Naive B cell (primary cell): ENCODE data around the gene UBFD1. TPM values are rescaled to one million over a fixed set of nuclear protein-coding genes. Genes with fewer than 3 reads are reported as not detected.
"Not testable (repeated sequence)": the region's sequence is repeated elsewhere in the genome, so short reads cannot be mapped to it uniquely, and the experiment has no call there.

ENCODE experiments used
- ATAC-seq, 2 donors: fragments of 150-1000 bp; cut with Tn5 transposase; 2 replicates each; pipeline ENCODE4 v1.10.0; 2021; ENCODE audit warnings: low read depth in 2 of 2, mild to moderate bottlenecking in 2 of 2, moderate library complexity in 2 of 2
- DNase-seq: peaks from one replicate; pipeline ENCODE4 v3.0.0; 2022
- H3K27ac Mint-ChIP-seq, 6 donors: one replicate each; pipeline ENCODE4 v1.8.0; 2020 to 2022; ENCODE audit warnings: mild to moderate bottlenecking in 6 of 6, mixed read lengths in 6 of 6, moderate library complexity in 5 of 6, inconsistent platforms in 2 of 6
- H3K27me3 Mint-ChIP-seq, 3 donors: one replicate each; pipeline ENCODE4 v1.8.0; 2021 to 2022; ENCODE audit warnings: mixed read lengths in 3 of 3, mild to moderate bottlenecking in 1 of 3
- H3K36me3 Mint-ChIP-seq, 2 donors: one replicate each; pipeline ENCODE4 v1.8.0; 2020 to 2022; ENCODE audit warnings: mixed read lengths in 2 of 2, inconsistent platforms in 1 of 2, mild to moderate bottlenecking in 1 of 2
- H3K4me1 Mint-ChIP-seq, 3 donors: one replicate each; pipeline ENCODE4 v1.8.0; 2020 to 2022; ENCODE audit warnings: mixed read lengths in 3 of 3, inconsistent platforms in 1 of 3, mild to moderate bottlenecking in 1 of 3, moderate library complexity in 1 of 3
- H3K4me3 Mint-ChIP-seq, 8 donors: one replicate each; pipeline ENCODE4 v1.8.0; 2020 to 2022; ENCODE audit warnings: mild to moderate bottlenecking in 8 of 8, mixed read lengths in 8 of 8, moderate library complexity in 8 of 8, inconsistent platforms in 2 of 8
- H3K9me3 Mint-ChIP-seq, 7 donors: one replicate each; pipeline ENCODE4 v1.8.0; 2020 to 2022; ENCODE audit warnings: mixed read lengths in 7 of 7, mild to moderate bottlenecking in 5 of 7, inconsistent platforms in 2 of 7, moderate library complexity in 1 of 7
- polyA plus RNA-seq, 6 donors: library from polyadenylated mRNA; unstranded; fragments of 300-500 nt; fragmentation: Illumina TruSeq; gene quantifications; one replicate each; pipeline ENCODE4 v1.2.3, GENCODE V29; 2021; ENCODE audit warnings: low read depth in 6 of 6

Gene UBFD1
- polyA plus RNA-seq, 6 donors from 2014 or later, result 8.8 to 20.1 (median 12.7) TPM

DNA sequence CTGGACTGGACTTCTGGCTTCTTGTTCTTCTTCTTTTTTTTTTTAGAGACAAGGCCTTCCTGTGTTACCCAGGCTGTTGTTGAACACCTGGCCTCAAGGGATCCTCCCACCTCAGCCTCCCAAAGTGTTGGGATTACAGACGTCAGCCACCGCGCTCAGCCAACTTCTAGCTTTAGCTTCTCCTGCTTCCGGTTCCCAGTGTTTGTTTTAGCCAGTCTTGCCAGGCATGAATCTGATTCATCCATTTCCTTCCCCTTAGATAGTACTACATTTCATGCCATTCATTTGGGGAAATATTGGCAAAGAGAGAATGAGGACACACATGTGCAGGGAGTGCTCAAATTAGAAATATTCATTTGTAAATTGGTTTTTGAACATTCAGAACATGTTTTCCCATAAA, 50.7 kb downstream of the UBFD1 start:
- Mint-ChIP-seq H3K4me3 (peak overlapping the region in 1 of 8 donors; percentile 13), H3K36me3 (peaks cover 0 to 9% of the 10 kb centered on the region in 2 donors), H3K27ac (no peak overlapping the region), H3K4me1 (no peaks in the 10 kb centered on the region), H3K9me3 (no peaks in the 10 kb centered on the region), H3K27me3 (no peaks in the 10 kb centered on the region)
- ATAC-seq, result no peak
- no peak for DNase-seq

DNA sequence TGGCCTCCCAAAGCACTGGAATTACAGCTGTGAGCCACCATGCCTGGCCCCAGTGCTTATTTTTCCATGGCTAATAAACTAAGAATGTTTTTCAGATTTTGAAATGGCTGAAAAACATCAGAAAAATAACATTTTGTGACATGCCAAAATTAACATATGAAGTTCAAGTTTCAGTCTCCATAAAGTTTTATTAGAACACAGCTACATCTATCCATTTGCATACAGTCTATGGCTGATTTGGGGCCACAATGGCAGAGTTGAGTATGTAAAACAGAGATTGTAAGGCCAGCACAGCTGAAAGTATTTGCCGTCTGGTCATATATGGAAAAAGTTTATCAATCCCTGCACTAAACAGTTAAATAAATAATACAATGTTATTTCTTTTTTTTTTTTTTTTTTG, 52.4 kb downstream of the UBFD1 start:
- H3K36me3 Mint-ChIP-seq, result peaks cover 0 to 4% of the 10 kb centered on the region in 2 donors
- no peak overlapping the region for H3K4me3 Mint-ChIP-seq
- ATAC-seq, result no peak
- H3K4me1 Mint-ChIP-seq, result no peaks in the 10 kb centered on the region
- H3K27ac Mint-ChIP-seq, result no peak overlapping the region
- no peaks in the 10 kb centered on the region for H3K9me3 Mint-ChIP-seq
- DNase-seq, result no peak
- no peaks in the 10 kb centered on the region for H3K27me3 Mint-ChIP-seq

DNA sequence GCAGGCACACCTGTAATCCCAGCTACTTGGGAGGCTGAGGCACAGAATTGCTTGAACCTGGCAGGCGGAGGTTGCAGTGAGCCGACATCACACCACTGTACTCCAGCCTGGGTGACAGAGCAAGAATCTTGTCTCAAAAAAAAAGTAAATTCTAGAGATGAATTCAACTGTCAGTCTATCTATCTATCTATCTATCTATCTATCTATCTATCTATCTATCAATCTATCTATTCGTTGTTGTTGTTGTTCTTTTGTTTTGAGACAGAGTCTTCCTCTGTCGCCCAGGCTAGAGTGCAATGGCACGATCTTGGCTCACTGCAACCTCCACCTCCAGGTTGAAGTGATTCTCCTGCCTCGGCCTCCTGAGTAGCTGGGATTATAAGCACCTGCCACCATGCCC, 53.4 kb downstream of the UBFD1 start:
- H3K27ac Mint-ChIP-seq, H3K27me3 Mint-ChIP-seq, H3K4me1 Mint-ChIP-seq, H3K9me3 Mint-ChIP-seq, ATAC-seq, DNase-seq, H3K4me3 Mint-ChIP-seq, H3K36me3 Mint-ChIP-seq: not testable (repeated sequence)

DNA sequence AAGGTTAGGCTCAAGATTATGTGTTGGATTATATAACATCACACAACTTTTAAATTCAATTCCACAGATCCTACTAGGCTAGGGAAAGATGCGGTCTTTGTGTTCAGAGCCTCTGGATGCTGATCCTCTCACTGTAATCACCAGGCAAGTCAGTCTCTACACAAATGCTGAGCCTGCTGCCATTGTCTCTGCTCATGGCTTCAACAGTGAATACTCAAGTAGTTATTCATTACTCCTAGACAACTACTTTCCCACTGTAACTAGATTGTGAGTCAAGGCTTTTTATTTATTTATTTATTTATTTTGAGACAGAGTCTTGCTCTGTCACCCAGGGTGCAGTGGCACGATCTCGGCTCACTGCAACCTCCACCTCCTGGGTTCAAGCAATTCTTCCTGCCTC, 54.4 kb downstream of the UBFD1 start:
- no peaks in the 10 kb centered on the region for H3K4me1 Mint-ChIP-seq
- H3K36me3 Mint-ChIP-seq, result peaks cover 0 to 6% of the 10 kb centered on the region in 2 donors
- ATAC-seq (no peak), DNase-seq (no peak)
- no peaks in the 10 kb centered on the region for H3K9me3 Mint-ChIP-seq
- no peak overlapping the region for H3K4me3 Mint-ChIP-seq
- peak overlapping the region in 1 of 6 donors; percentile 75 for H3K27ac Mint-ChIP-seq
- no peaks in the 10 kb centered on the region for H3K27me3 Mint-ChIP-seq

DNA sequence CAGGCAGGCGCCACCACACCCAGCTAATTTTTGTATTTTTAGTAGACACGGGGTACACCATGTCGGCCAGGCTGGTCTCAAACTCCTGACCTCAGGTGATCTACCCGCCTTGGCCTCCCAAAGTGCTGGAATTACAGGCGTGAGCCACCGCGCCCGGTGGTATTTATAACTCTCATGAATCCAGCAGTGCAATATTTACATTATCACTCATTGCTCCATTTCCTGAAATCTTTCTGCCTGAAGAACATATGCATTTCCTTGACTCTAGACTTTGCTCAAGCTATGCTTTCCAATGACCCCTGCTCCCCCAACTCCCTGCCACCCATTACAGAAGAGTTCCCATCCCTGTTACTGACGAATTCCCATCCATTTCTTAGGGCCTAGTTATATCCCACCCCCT, 58.3 kb downstream of the UBFD1 start:
- H3K9me3 Mint-ChIP-seq, result no peaks in the 10 kb centered on the region
- H3K4me3 Mint-ChIP-seq, result no peak overlapping the region
- no peak for ATAC-seq
- H3K36me3 Mint-ChIP-seq, result peaks cover 16 to 21% of the 10 kb centered on the region in 2 donors
- DNase-seq, result no peak
- H3K27ac Mint-ChIP-seq, result peak overlapping the region in 2 of 6 donors; percentile 33 to 52
- no peaks in the 10 kb centered on the region for H3K27me3 Mint-ChIP-seq
- no peaks in the 10 kb centered on the region for H3K4me1 Mint-ChIP-seq

Other genes with a start within 250 kb of the UBFD1 start
- gene COG7, start 104.5 kb upstream of the UBFD1 start, polyA plus RNA-seq, result 10 to 100 TPM in 1 of 6 donors, 1 to 10 TPM in 5; 5.8 to 19.3 (median 8.8) TPM
- 100 to 1,000 TPM; 154 to 303 (median 222) TPM for gene GGA2, start 47.2 kb upstream of the UBFD1 start, polyA plus RNA-seq
- 10 to 100 TPM in 2 of 6 donors, 1 to 10 TPM in 4; 3.8 to 15.0 (median 8.2) TPM for gene EARS2, start 377 bp upstream of the UBFD1 start, polyA plus RNA-seq
- 100 to 1,000 TPM; 159 to 221 (median 172) TPM for gene NDUFAB1, start 38.6 kb downstream of the UBFD1 start, polyA plus RNA-seq
- 1 to 10 TPM; 2.4 to 10.0 (median 6.2) TPM for gene PALB2, start 83.6 kb downstream of the UBFD1 start, polyA plus RNA-seq
- gene DCTN5, start 83.7 kb downstream of the UBFD1 start, polyA plus RNA-seq, result 10 to 100 TPM; 28.0 to 61.6 (median 48.4) TPM
- gene PLK1, start 121.2 kb downstream of the UBFD1 start, polyA plus RNA-seq, result under 1 TPM in 3 of 6 donors, not detected in 3; 0.27 to 0.96 (median 0.45) TPM
- not detected for gene ERN2, start 155.5 kb downstream of the UBFD1 start, polyA plus RNA-seq
- gene CHP2, start 197.3 kb downstream of the UBFD1 start, polyA plus RNA-seq, result not detected